Measurements from ENCODE around the gene BSND.

BSND gene

DNA sequence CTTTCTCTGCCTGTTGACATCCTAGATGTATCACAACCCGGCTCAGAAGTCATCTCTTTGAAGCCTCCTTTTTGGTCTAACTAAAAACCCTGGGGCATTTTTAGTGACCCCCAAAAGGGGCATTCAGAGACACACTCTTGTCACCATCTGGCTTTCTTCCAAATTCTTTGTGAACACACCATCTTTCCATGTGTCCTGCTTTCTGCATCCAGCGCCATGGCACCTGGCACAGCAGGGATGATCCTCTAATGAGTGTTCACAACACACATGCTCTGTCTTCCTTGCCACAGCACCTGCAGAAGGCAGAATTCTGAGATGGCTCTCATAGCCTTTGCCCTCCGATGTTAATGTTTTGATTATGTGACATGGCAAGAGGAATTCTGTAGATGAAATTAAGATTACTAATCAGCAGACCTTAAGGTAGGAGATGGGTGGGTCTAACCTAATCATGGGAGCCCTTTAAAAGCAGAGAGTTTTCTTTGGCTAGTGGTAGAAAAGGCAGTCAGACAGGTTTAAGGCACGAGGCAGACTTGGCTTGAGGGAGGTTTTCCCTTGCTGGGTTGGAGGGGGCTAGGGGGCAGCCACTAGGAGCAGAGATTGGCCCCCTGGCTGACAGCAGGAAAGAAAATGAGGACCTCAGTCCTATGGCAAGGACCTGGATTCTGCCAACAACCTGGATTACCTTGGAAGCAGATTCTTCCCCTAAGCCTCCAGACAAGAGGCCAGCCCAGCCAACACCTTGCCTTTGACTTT is 23.2 kb upstream of the BSND start:
- DNase-seq (ENCODE audit: low read depth in 1 of 2, low spot score in 1 of 2), result no peak

DNA sequence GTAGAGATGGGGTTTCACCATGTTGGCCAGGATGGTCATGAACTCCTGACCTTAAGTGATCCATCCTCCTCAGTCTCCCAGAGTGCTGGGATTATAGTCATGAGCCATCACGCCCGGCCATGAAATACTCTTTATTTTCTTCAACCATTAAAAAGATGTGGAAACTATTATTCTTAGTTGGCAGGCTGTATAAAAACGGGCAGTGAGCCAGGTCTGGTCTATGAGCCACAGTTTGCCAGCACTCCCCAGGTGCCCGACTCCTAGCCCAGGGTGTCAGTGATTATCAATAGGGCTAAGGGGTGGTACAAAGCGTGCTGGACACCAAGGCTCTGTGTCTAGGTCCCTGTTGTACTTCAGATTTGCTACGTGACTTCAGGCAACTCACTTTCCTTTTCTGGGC is 22.0 kb upstream of the BSND start:
- no peak for DNase-seq (ENCODE audit: low read depth in 1 of 2, low spot score in 1 of 2)

DNA sequence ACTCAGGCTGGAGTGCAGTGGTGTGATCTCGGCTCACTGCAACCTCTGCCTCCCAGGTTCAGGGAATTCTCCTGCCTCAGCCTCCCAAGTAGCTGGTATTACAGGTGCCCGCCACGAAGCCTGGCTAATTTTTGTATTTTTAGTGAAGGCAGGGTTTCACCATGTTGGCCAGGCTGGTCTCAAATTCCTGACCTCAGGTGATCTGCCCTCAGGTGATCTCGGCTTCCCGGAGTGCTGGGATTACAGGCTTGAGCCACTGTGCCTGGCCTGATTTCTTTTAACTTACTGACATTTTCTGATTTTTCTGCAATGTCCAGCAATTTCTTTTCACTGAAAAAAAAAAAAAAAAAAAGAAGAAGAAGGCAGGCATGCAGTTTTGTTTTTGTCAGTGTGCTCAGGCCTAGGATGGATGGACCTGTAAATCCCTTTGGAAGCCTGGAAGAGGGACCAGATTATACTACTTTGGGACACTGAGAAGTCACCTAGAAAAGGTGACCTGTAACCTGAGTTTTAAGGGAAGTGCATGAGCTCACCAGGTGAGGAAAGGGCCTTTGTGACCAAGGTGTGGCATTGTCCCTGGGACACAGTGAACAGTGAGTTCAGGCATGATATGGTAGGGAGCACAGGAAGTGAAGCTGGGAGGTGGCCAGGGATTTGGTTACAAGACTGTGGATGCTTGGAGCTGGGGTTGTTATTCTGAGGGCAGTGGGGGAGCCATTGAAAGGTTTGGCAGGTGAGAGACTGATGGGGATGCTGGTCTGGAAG is 21.0 kb upstream of the BSND start:
- DNase-seq (ENCODE audit: low read depth in 1 of 2, low spot score in 1 of 2), result no peak

DNA sequence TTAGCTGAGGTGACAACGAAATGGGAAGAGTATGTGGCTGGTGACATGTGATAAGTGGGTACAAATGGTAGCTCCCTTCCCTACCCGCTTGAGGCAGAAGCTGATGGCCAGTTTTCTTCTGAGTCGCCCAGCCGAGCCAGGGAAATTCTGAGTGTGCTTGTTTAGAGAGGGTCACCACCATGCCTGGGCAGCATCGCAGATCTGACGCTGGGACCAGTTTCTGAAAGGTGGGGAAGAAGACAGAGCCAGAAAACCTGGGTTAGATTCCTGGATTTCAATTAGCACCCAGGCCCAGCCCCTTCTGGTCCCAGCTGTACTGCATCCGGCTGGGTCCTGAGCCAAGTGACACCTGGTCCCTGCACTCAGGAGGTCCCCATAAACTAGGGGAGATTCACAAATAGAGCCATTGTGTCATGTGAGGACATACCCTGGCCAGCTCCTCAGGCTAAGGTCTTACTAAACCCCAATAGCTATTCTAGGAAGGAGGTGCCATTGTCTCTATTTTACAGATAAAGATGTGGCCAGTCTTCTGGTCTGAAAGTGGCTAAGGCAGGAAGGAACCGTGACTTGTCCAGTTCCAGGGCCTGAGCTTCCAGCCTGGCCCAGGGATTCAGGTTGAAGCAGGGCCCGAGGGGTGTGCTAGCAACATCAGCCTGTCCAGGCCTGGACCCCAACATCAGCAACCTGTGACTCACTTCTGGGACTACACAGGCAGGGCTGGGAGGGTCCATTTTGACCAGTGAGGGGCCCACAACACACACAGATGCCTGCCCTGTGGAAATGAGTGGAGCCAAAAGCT is 20.0 kb upstream of the BSND start:
- no peak for DNase-seq (ENCODE audit: low read depth in 1 of 2, low spot score in 1 of 2)

DNA sequence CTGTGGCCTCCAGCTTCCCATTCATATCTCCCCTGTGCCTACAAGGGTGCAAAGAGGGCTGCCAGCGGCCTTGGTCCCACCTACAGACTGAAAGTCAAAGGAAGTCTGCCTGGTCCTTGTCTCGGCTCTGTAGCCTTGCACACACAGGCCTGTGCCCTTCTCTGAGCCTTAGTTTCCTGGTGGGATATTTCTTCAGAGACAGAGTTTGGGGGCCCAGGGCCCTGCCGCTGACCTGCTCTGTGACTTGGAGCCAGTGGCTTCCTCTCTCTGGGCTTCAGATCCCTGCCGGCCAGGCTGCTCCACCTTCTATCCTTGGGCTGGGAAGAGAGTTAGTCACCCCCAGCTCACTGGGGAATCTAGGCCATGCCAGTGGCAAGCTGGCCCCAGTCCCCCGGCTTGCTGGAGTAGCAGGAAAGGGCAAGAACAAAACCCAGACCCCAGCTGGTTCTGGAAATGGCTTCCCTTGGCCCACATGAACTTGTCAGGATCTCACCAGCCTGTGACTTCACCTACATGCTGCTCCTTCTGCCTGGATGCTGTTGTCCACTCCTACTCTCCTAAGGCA is 19.3 kb upstream of the BSND start:
- no peak for DNase-seq (ENCODE audit: low read depth in 1 of 2, low spot score in 1 of 2)

DNA sequence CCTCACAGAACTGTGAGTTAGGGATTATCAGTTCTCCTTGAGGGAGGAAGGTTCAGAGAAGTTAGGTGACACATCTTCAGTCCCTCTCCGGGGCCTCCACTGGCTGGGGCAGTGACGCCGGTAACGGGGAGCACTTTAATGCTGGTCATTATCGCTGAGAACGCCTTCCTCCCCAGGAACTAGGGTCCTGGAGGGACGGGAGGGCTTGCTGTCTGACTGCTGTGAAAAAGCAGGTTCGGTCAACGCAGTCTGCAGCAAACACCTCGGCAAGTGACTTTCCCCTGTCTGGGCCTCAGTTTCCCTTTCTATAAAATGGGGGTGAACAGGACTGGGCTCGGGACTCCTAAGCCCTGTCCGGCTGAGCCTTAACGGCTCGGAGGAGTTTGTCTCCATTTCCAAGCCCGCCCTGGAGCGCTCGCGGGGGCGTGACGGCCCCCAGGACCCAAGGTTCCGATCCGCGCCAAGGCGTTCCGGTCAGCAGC is 18.6 kb upstream of the BSND start:
- DNase-seq (ENCODE audit: low read depth in 1 of 2, low spot score in 1 of 2), result no peak

DNA sequence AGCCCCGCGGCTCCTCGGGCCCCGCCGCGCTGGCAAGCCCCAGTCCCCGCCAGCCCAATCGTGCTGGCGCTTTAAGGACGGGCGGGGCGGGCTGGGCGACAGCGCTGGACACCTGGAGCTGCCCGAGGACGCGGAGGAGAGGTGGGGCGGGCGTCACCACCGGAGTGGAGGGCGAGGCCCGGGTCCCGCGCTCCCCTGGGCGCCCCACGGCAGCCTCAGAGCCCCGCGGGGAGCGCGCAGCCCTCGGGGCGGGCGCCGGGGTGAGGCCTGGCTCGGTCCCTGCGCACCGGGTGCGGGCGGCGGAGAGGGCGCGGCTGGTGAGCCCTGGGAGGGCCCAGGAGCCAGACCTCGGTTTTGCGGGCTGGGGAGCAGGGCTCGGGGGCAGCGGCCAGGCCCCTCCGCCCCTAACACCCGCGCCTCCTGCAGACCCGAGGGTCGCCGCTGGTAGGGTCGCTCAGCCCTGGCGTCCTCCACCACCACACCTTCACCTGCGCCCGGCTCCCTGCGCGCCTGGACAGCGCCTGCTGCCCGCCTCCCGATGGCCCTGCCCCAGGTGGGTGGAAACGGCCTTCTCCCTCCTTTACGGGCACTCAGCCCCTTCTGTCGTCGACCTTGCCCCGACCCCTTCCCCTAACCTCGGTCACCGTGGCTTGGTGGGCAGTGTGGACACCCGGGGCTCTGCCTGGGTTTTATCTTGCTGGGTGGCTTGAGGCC is 18.0 kb upstream of the BSND start, which contains the start of gene TMEM61:
Gene TMEM61 (plus strand): TSS at position 101 of the 714 bp plus-strand sequence. CDS start 438 bp downstream, at position 539.
- DNase-seq (ENCODE audit: low read depth in 1 of 2, low spot score in 1 of 2), result no peak

DNA sequence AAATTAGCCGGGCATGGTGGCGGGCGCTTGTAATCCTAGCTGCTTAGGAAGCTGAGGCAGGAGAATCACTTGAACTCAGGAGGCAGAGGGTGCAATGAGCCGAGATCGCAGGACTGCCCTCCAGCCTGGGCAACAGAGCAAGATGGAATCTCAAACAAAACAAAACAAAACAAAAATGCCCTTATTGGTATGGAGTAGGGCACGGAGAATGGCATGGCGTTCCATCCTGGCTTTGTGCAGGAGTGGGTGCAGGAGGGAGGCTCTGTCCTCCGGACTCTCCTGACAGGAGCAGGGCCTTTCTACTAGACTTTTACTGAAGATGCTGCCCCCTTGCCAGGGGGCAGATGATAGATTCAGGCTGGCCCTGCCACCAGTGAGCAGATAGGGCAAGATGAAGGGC is 17.3 kb upstream of the BSND start:
- DNase-seq (ENCODE audit: low read depth in 1 of 2, low spot score in 1 of 2), result no peak

DNA sequence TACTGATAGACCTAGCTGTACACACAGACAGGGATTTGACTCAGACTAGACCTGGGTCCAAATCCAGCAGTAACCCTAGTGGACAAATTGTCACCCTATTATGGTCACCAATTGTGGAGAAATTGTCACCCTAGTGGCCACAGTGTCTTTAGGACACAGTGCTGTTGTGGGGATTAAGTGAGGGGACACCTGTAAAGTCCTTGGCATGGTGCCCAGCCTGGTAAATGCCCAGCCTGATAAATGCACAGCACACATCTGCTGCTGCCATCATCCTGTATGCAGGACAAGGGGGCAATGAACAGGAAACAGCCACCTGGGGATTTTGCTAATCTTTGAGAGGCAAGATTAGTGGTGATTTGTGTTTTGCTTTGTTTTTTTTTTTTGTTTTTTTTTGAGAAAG is 16.0 kb upstream of the BSND start:
- DNase-seq (ENCODE audit: low read depth in 1 of 2, low spot score in 1 of 2), result no peak

DNA sequence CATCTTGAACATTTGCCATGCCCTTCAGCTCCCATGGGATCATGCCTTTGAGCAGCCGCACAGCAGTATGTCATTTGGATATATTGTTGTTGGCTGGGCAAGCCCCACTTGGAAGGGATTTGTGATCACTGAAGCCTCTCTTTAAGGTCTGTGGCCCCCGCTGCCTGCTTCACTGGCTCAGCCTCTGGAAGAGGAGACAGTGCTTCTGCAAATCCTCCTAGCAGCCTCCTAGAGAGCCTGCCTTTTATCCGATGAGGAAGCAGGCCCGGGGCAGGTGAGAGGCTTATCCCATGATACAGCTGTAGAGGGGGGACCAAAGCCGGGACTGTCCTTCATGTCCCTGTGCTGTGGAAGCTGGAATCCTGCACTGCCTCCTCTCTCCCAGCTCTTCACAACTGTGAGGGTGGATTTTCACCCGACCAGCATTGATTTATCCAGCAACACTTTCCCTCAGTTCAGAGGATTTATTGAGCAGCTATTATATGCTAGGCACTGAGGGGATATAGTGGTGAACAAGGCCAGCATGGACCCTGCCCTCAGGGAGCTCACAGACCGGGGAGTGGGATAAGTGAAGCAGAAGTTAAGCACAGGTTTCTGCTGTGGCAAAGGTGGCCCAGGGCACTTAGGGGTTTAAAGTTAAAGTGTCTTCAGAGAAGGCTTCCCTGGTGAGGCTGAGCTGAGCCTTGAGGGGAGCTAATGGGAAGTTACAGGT is 14.4 kb upstream of the BSND start:
- DNase-seq (ENCODE audit: low read depth in 1 of 2, low spot score in 1 of 2), result no peak

DNA sequence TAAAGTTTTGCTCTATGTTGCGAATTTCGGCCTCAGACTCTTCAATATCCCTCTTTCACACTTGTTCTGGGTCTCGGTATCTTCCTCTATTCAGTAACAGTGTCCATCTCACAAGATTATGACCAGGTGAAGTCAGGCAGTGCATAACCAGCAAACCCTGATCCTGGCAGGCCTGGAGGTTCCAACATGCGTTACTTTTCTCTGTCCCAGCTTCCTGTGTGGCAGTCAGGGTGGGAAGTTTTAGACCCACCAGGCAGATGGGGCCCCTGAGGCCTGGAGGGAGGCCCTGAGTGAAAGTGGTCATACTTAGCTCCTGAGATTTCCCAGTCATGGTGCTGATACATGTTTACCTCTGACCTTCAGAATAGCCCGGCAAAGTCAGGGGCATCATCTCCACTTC is 13.2 kb upstream of the BSND start:
- no peak for DNase-seq (ENCODE audit: low read depth in 1 of 2, low spot score in 1 of 2)

DNA sequence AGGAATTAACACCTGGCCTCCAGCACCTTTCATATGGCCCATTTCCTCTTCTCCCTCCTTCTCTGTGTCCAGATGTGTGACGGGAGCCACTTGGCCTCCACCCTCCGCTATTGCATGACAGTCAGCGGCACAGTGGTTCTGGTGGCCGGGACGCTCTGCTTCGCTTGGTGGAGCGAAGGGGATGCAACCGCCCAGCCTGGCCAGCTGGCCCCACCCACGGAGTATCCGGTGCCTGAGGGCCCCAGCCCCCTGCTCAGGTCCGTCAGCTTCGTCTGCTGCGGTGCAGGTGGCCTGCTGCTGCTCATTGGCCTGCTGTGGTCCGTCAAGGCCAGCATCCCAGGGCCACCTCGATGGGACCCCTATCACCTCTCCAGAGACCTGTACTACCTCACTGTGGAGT is 12.7 kb upstream of the BSND start:
- no peak for DNase-seq (ENCODE audit: low read depth in 1 of 2, low spot score in 1 of 2)

DNA sequence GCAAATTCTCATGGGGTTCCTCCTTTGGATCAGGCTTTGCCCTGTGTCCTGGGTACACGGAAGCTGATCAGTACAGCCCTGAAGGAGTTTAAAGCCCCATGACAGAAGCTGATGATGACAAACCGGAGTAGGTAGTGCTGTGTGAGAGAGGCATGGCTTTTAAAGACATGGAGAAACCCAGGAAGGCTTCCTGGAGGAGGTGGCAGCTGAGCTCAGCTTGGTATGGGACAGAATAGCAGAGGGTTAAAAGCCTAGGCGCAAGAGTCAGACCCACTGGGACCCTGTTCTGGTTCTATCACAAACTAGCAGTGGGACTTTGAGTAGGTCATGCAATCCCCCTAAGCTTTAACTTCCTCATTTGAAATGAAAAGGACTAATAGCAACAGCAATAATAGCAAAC is 12.2 kb upstream of the BSND start:
- no peak for DNase-seq (ENCODE audit: low read depth in 1 of 2, low spot score in 1 of 2)

DNA sequence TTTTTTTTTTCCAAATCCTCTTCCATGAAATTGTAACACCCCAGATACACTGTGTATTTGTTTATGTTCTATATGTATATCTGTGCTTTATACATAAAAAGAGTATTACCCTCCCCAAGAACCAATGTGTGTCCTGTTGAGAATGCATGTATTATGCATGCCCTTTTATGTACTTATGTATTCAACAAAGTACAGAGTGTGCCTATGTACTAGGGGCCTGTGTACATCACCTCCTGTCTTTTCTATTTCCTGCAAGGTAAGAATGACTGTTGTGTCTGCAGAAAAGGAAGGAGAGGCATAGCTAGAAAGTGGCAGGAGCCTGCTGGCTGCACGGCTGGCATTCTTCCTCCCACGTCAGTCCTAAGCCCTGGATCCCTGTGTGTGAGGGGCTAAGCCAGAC is 11.3 kb upstream of the BSND start:
- no peak for DNase-seq (ENCODE audit: low read depth in 1 of 2, low spot score in 1 of 2)

DNA sequence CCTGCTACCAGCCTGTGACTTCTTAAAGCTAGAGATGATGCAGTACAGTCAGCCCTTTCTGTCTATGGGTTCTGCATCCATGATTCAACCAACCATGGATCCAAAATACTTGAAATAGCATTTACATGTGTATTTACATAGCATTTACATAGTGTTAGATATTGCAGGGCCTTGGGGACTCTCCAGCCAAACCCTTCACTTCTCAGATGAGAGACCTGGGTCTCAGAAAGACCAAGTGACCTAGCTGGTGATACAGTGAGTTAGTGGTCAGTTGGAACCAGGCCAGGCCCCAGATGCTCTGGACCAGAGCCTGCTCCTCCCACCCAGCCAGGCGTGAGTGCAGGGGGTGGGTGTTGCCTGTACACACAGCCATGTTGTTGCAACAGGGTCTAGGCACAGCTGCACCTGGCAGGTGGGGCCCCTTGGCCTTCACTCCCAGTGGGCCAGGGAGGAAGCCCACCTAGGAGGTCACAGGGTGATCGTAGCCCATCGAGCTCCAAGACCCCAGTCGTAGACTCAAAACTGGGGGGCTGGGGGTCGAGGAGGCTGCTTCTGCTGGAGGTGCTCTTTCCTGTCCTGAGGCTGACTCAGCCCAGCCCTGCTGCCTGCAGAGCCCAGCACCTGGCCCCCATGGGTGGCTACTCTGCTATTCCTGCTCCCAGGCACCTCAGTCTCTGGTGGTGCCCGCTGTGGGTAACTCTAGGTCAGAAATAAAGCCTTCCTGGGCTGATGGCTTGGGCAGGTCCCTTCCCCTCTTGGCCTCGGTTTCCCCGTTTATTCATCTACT is 10.6 kb upstream of the BSND start:
- DNase-seq (ENCODE audit: low read depth in 1 of 2, low spot score in 1 of 2), result no peak

DNA sequence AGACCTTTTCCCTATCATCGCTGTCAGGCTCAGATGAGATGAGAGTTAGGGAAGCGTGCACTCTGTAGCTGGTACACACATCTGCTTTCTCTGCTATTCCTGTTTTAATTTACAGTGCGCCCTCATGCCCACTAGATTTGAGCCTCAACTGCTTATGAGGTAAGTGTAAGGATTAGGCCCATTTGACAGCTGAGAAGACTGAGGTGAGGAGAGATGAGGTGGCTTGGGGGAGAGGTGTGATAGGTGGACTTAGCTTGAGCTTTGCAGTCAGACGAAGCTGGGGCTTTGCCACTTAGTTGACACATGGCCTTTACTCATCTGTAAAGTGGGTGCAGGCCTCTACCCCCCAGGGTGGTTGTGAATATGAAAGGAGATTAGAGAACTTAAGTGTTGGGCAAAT is 9.8 kb upstream of the BSND start:
- no peak for DNase-seq (ENCODE audit: low read depth in 1 of 2, low spot score in 1 of 2)

DNA sequence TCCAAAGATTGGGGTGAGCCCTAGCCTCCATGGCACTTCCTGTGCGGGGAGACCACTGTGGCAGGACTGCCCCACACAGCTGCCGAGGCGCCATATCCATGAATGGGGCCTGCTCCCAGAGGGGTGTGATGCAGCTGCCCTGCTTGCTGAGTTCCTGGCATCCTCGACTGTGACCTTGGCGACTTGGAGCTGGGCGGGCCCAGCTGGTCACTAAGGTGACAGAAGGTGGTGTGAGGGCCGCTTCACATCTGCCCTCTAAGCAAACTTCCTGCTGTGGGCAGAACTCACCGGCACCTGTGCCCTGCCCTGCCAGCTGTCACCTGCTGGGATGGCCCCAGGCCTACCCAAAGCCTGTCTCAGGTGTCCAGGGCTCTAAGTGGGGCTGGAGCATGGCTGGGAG is 9.3 kb upstream of the BSND start:
- no peak for DNase-seq (ENCODE audit: low read depth in 1 of 2, low spot score in 1 of 2)

DNA sequence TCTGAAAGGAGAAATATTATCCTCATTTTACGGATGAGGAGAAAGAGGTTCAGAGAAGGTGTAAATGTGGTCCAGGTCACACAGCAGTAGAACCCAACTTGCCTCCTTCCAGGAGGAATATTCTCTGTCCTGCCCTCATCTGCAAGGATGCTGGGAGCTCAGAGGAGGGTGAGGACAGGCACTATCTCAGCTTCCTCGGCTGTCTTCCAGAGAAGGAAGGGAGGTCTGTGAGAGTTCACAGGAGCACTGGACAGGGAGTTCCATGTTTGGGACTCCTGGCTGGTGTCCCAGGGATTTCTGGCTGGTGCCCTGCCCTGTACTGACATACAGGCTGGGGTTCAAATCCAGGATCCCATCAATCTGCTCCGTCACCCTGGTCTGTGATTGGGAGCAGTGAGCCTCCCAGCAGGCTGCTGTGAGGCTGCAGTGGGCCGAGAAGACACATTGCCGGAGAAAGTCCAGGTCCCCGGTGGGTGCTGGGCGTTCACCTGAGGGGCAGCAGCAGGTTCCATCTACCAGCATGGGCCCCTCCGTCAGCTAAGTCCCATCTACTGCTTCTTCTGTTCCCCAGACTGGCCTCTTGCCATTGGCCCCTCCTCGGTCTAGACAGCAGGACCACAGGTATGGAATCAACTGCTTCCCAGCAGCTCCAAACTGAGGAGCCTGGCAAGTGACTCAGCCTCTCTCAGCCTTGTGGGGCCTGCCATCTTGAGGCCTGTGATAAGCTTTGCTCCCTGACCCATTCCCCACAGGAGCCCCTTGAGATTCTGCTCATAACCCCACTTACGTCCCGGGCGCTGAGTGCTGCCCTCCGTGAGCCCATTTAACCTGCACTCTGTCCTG is 8.5 kb upstream of the BSND start:
- DNase-seq (ENCODE audit: low read depth in 1 of 2, low spot score in 1 of 2), result no peak

All from activated T-helper 1 cell treated with anti-CD3 and anti-CD28 coated beads, Interleukin-2, amount 50 U/mL, for 16 hours (primary cell).